ENCODE data around the gene IFNB1.

DNA sequence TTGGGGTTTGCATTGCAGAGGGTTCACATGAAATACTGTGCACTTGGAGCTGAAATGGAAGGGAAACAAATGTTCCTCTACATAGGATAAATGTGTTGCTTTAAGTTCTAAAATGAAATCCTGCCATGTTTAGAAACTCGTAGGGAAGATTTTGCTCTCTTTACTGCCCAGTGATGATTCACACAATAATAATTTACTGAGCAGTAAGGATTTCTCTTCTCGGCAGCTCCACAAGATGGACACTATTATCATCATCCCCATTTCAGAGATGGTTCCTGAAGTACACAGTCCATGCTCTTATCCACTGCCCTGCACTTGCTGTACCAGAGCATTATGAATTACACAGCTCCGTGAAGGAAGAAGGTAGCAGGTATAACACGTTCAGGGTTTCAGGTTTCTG, 50.4 kb downstream of the IFNB1 start:
- TF ChIP-seq CTCF (IDR thresholded peaks at IDR 0.05) = no peak
- TF ChIP-seq POLR2A (IDR thresholded peaks at IDR 0.05) = no peak

Measured in lower leg skin (tissue), 3 donors.